Keratinocyte (primary cell): ENCODE results near the gene FAM186B.

Experiments used
- EZH2 ChIP-seq: IDR thresholded peaks from one replicate; pipeline ENCODE4 v1.6.1; 2012; ENCODE audit warnings: inconsistent platforms, mild to moderate bottlenecking, low read length, moderate library complexity
- TF ChIP-seq, protein P1 (sequence below), 3 experiments: IDR thresholded peaks in 1 of 3; conservative IDR thresholded peaks in 1 of 3; optimal IDR thresholded peaks in 1 of 3; 2 replicates in 2 of 3; 3 replicates in 1 of 3; pipeline versions ENCODE3 to v1.5.1; 2011; ENCODE audit warnings: low read length in 3 of 3, mild to moderate bottlenecking in 3 of 3, moderate library complexity in 2 of 3, control low read depth in 1 of 3, inconsistent platforms in 1 of 3; ENCODE audit not compliant: insufficient read depth in 2 of 3; ENCODE audit errors: extremely low read depth in 1 of 3

DNA sequence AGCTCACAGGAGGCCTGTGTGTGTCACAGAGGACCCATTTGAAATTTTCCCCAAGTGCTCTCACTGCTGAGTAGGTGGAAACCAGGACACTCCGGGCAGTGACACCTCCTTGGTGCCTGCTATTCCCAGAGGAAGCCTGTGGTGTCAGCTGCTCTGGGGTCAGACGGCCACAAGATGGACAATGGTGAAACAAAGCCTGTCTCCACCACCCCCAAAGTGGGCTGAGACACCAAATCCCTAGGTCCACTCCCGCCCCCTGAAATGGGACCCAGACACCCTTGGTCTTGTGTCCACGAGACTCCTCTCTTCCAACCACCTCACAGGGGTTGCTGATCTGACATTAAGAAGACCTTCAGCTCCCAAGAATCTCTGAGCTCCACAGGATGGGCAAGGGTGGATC lies 59.6 kb downstream of the FAM186B start:
- TF ChIP-seq, protein P1, sequence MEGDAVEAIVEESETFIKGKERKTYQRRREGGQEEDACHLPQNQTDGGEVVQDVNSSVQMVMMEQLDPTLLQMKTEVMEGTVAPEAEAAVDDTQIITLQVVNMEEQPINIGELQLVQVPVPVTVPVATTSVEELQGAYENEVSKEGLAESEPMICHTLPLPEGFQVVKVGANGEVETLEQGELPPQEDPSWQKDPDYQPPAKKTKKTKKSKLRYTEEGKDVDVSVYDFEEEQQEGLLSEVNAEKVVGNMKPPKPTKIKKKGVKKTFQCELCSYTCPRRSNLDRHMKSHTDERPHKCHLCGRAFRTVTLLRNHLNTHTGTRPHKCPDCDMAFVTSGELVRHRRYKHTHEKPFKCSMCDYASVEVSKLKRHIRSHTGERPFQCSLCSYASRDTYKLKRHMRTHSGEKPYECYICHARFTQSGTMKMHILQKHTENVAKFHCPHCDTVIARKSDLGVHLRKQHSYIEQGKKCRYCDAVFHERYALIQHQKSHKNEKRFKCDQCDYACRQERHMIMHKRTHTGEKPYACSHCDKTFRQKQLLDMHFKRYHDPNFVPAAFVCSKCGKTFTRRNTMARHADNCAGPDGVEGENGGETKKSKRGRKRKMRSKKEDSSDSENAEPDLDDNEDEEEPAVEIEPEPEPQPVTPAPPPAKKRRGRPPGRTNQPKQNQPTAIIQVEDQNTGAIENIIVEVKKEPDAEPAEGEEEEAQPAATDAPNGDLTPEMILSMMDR (optimal IDR thresholded peaks at IDR 0.05 in 1 of 3, IDR thresholded peaks at IDR 0.05 in 1 of 3, conservative IDR thresholded peaks at IDR 0.05 in 1 of 3; ENCODE audit: extremely low read depth in 1 of 3, insufficient read depth in 2 of 3, low read length in 3 of 3) = no peak
- TF ChIP-seq EZH2 = no peak
